ENCODE results near the gene PLEKHG5. TPM values are rescaled to one million over a fixed set of nuclear protein-coding genes. Genes with fewer than 3 reads are reported as not detected.

Gene PLEKHG5
- polyA plus RNA-seq, 3 donors: 0.03 TPM; not detected in 2

GRCh38 chr1:6424619-6425593 lies 66.6 kb downstream of the PLEKHG5 start, which contains the start of gene ESPN:
TSS of gene ESPN (plus strand) at chr1:6424776. CDS start at chr1:6424956, 180 bp downstream.
- H3K9ac ChIP-seq (ENCODE audit: insufficient read depth, low read length, poor library complexity, severe bottlenecking): no peak within 1 kb of the TSS
- no peak within 1 kb of the TSS for H3K27ac ChIP-seq (ENCODE audit: low read depth in 1 of 2, low read length in 2 of 2)
- 6% methylated on average over 94 of the region's 99 CpGs for WGBS (ENCODE audit: insufficient coverage)
- H3K27me3 Mint-ChIP-seq (ENCODE audit: low read depth in 3 of 3): peaks cover 64 to 81% (median 65%) of the 10 kb centered on the region in 3 donors
- peaks cover 6% of the 10 kb centered on the region for H3K4me1 Mint-ChIP-seq
- H3K27ac Mint-ChIP-seq: no peak within 1 kb of the TSS
- no peaks in the 10 kb centered on the region for H3K36me3 ChIP-seq (replicated peaks in 1 of 2; ENCODE audit: control insufficient read depth in 1 of 2, insufficient read depth in 2 of 2, low read length in 2 of 2)
- peaks cover 0 to 6% of the 10 kb centered on the region in 2 donors for H3K4me1 ChIP-seq (ENCODE audit: control insufficient read depth in 1 of 2, insufficient read depth in 2 of 2, low read length in 2 of 2)
- H3K79me2 ChIP-seq (ENCODE audit: insufficient read depth, low read length): no peaks in the 10 kb centered on the region
- no peak for TF ChIP-seq CTCF (IDR thresholded peaks at IDR 0.05)
- H3K4me3 Mint-ChIP-seq: peak within 1 kb of the TSS in 1 of 2 donors; percentile 87
- H3K4me2 ChIP-seq (replicated peaks; ENCODE audit: extremely low read depth, low read length, poor library complexity, severe bottlenecking): peak within 1 kb of the TSS; percentile 44
- no peak within 1 kb of the TSS for H3K4me3 ChIP-seq (replicated peaks in 1 of 3; ENCODE audit: low read depth in 2 of 3, low read length in 3 of 3)
- no peak for DNase-seq
- H3K36me3 Mint-ChIP-seq: no peaks in the 10 kb centered on the region
- H2AFZ ChIP-seq (ENCODE audit: insufficient read depth, low read depth, low read length, poor library complexity, severe bottlenecking): no peak within 1 kb of the TSS
- H3K9me3 Mint-ChIP-seq: peaks cover 0 to 9% (median 5%) of the 10 kb centered on the region in 7 donors
- peaks cover 28 to 63% of the 10 kb centered on the region in 2 donors for H3K27me3 ChIP-seq (ENCODE audit: control insufficient read depth in 2 of 2, insufficient read depth in 2 of 2, low read length in 2 of 2)
- no peaks in the 10 kb centered on the region for H4K20me1 ChIP-seq (ENCODE audit: insufficient read depth, low read length)
- intact Hi-C loops (cut with micrococcal nuclease): no loop called here
- H3K9me3 ChIP-seq (replicated peaks in 1 of 2; ENCODE audit: control insufficient read depth in 1 of 2, insufficient read depth in 1 of 2, low read length in 2 of 2): peaks cover 0 to 12% of the 10 kb centered on the region in 2 donors

DNA sequence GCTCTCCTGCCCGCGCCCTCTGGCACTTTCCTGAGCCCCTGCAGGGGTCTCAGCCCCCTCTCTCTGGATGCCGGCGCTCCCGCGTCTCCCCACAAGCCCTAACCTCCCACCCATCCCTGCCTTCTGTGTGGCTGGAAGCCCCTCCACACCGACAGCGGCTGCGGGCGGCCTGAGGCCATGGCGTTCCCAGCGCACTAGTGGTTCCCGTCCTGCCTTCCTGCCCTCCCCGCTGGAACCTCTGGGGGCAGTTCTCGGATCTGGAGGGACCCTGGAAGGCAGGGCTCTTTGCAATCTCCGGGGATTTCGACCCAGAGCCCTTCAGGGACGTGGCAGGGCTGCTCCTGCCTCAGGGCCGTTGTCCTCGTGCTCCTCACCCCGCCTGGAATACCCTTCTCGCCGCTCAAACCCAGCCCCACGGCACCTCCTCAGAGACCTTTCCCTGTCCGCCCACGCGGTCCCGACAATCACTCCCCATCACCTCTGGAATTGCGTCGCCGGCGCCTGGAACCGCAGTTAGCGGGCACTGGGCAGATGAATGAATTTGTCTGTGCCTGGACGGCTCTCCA lies 67.4 kb downstream of the PLEKHG5 start:
- H4K20me1 ChIP-seq (ENCODE audit: insufficient read depth, low read length): no peaks in the 10 kb centered on the region
- Mint-ChIP-seq H3K9me3 (peaks cover 0 to 11% (median 5%) of the 10 kb centered on the region in 7 donors), H3K4me1 (peaks cover 6% of the 10 kb centered on the region), H3K27me3 (ENCODE audit: low read depth in 3 of 3) (peaks cover 66 to 83% (median 71%) of the 10 kb centered on the region in 3 donors), H3K36me3 (no peaks in the 10 kb centered on the region), H3K4me3 (peak overlapping the region in 1 of 2 donors; percentile 87), H3K27ac (no peak overlapping the region)
- no peak overlapping the region for H3K9ac ChIP-seq (ENCODE audit: insufficient read depth, low read length, poor library complexity, severe bottlenecking)
- intact Hi-C loops (cut with micrococcal nuclease): no loop called here
- H3K36me3 ChIP-seq (replicated peaks in 1 of 2; ENCODE audit: control insufficient read depth in 1 of 2, insufficient read depth in 2 of 2, low read length in 2 of 2): no peaks in the 10 kb centered on the region
- peak; percentile 3 for TF ChIP-seq CTCF (IDR thresholded peaks at IDR 0.05)
- WGBS (ENCODE audit: insufficient coverage): 12% methylated on average over 34 of the region's 35 CpGs
- H3K27me3 ChIP-seq (ENCODE audit: control insufficient read depth in 2 of 2, insufficient read depth in 2 of 2, low read length in 2 of 2): peaks cover 29 to 65% of the 10 kb centered on the region in 2 donors
- H3K9me3 ChIP-seq (replicated peaks in 1 of 2; ENCODE audit: control insufficient read depth in 1 of 2, insufficient read depth in 1 of 2, low read length in 2 of 2): peaks cover 0 to 12% of the 10 kb centered on the region in 2 donors
- peaks cover 0 to 6% of the 10 kb centered on the region in 2 donors for H3K4me1 ChIP-seq (ENCODE audit: control insufficient read depth in 1 of 2, insufficient read depth in 2 of 2, low read length in 2 of 2)
- no peak overlapping the region for H2AFZ ChIP-seq (ENCODE audit: insufficient read depth, low read depth, low read length, poor library complexity, severe bottlenecking)
- no peak for DNase-seq
- no peak overlapping the region for H3K4me2 ChIP-seq (replicated peaks; ENCODE audit: extremely low read depth, low read length, poor library complexity, severe bottlenecking)
- no peak overlapping the region for H3K27ac ChIP-seq (ENCODE audit: low read depth in 1 of 2, low read length in 2 of 2)
- H3K79me2 ChIP-seq (ENCODE audit: insufficient read depth, low read length): no peaks in the 10 kb centered on the region
- H3K4me3 ChIP-seq (replicated peaks in 1 of 3; ENCODE audit: low read depth in 2 of 3, low read length in 3 of 3): no peak overlapping the region

All from CD14-positive monocyte (primary cell).